Measurements from ENCODE around the gene ACSM3. TPM values are rescaled to one million over a fixed set of nuclear protein-coding genes. Genes with fewer than 3 reads are reported as not detected.

The ACSM3 gene
- total RNA-seq, 1 donor from 2014 or later = 1.7 TPM

DNA sequence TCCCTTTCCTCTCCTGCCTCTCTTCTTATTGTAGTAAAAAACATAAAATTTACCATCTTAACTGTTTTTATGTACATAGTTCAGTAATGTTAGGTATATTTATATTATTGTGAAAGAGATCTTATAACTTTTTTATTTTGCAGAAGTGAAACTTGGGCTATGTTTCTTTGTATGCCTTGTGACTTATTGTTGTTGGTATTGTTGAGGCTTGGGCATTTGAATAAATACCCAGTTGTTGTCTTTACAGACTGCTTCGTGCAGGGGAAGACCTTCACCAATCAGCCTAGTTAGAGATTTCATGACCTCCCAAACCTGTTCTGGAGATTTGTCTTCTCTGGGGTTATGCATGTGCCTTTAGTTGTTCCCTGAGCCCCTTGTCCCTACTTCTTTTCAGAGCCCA lies 74.4 kb downstream of the ACSM3 start:
- no peak for DNase-seq (ENCODE audit: low spot score)
- intact Hi-C loops (cut with DNase I) = no loop called here

DNA sequence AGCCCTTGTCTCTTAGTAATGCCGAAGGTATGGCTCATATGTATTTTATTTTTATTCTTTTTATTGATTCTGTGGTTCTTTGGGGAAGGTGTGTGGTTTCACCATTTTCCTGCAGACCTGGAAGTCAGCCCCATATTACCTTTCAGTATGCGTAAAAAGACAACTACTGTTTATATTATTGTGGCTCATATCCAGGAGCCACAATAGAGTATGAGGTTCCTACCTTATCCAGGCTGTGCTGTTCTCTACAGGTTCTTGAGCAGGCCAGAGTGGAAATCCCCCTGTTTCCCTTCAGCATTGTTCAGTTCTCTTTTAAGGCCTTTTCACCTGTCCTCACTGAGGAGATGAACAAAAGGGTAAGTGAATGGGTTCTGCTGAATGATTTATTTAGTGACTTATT lies 75.7 kb downstream of the ACSM3 start:
- no peak for DNase-seq (ENCODE audit: low spot score)
- intact Hi-C loops (cut with DNase I) = no loop called here

GRCh38 chr16:20844054-20844453 lies 80.2 kb downstream of the ACSM3 start:
- intact Hi-C loops (cut with DNase I) = no loop called here

DNA sequence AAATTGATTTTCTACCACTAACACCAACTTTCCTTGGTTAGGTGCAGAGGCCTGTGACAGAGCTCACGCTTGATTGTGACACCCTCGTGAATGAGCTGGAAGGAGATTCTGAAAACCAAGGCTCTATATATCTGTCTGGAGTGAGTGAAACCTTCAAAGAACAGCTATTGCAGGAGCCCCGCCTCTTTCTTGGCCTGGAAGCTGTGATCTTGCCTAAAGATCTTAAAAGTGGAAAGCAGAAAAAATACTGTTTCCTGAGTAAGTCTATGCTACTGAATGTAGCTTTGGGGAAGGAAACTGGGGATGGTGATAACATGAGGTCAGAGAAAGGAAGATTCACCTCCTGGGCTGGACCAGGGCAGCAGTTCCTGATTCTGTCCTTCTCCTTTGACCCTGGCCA lies 80.8 kb downstream of the ACSM3 start:
- intact Hi-C loops (cut with DNase I) = no loop called here
- no peak for DNase-seq (ENCODE audit: low spot score)

More at GRCh38 chr16:20844054-20844453, 80.2 kb downstream of the ACSM3 start:
- DNase-seq (ENCODE audit: low spot score) = no peak

DNA sequence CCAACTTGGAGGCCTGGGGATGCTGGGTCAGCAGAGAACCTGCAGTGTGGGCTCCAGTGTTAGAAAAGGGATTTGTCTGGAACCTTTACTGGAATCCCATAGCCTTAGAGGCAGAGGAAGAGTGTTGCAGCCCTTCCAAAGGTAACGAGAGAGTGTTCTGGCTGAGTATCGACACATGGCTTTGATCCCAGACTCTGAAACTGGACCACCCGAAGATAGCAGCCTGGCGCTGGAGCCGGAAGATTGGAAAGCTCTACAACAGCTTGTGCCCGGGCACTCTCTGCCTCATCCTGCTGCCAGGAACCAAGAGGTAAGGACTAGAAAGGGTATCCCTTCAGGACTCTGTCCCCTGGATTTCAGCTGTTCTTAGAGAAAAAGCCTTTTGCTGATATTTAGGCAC lies 82.2 kb downstream of the ACSM3 start:
- intact Hi-C loops (cut with DNase I) = no loop called here

DNA sequence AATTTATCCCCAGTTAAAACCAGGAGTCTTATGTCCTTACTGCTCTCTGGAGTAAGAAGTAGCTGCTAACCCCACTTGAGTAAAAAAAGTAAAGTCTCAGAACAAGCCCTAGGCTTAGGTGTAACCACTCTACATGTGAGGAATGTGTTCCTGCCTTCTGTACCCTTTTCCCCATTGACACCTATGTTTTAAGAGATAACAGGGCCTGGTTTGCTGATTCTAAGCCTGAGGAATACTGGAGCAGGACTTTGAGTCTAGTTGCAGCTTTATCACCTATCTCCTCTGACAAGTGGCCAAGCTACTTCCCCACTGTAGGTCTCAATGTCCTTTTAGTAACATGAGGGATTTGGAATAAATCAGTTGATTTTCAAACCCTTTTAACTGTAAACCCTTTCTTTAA lies 82.7 kb downstream of the ACSM3 start:
- DNase-seq (ENCODE audit: low spot score) = no peak
- intact Hi-C loops (cut with DNase I) = no loop called here

More for the DNA sequence above, 82.2 kb downstream of the ACSM3 start:
- no peak for DNase-seq (ENCODE audit: low spot score)

Other genes starting within 250 kb of the ACSM3 start
- gene ACSM2B, start 187.6 kb upstream of the ACSM3 start, total RNA-seq = not detected
- 0.16 TPM for gene ACSM1, start 66.3 kb upstream of the ACSM3 start, total RNA-seq
- 17.5 TPM for gene THUMPD1, start 22.2 kb upstream of the ACSM3 start, total RNA-seq
- 9.8 TPM for gene ERI2, start 42.5 kb downstream of the ACSM3 start, total RNA-seq
- gene REXO5, start 42.5 kb downstream of the ACSM3 start, total RNA-seq = 3.0 TPM
- 10.0 TPM for gene DCUN1D3, start 136.3 kb downstream of the ACSM3 start, total RNA-seq
- gene LYRM1, start 136.8 kb downstream of the ACSM3 start, total RNA-seq = 37.7 TPM